Neutrophil (primary cell): ENCODE data around the gene CGGBP1.

Experiments
- H3K27ac ChIP-seq: fragments of 200-600 bp; sonication (generic); 2 replicates; pipeline ENCODE4 v1.5.1; 2016; ENCODE audit warnings: mild to moderate bottlenecking, moderate library complexity
- H3K27me3 ChIP-seq: fragments of 200-600 bp; sonication (generic); 2 replicates; pipeline ENCODE4 v1.6.0; 2016; ENCODE audit warnings: mild to moderate bottlenecking
- H3K36me3 ChIP-seq: fragments of 200-600 bp; sonication (generic); 2 replicates; pipeline ENCODE4 v1.5.1; 2017
- H3K4me1 ChIP-seq, 2 experiments: fragments of 200-600 bp in 1 of 2; sonication (generic) in 1 of 2; 1 replicate in 1 of 2; 2 replicates in 1 of 2; pipeline versions ENCODE4 v1.5.1 to v1.6.1; 2013 to 2016; ENCODE audit warnings: low read depth in 1 of 2, low read length in 1 of 2, mild to moderate bottlenecking in 1 of 2, moderate library complexity in 1 of 2; ENCODE audit not compliant: control insufficient read depth in 1 of 2, insufficient read depth in 1 of 2
- H3K4me3 ChIP-seq, 2 experiments: fragments of 200-600 bp in 1 of 2; sonication (generic) in 1 of 2; 1 replicate in 1 of 2; 2 replicates in 1 of 2; pipeline ENCODE4 v1.5.1; 2013 to 2016; ENCODE audit warnings: low read depth in 1 of 2, low read length in 1 of 2, mild to moderate bottlenecking in 1 of 2, moderate library complexity in 1 of 2
- H3K9me3 ChIP-seq: fragments of 200-600 bp; sonication (generic); 2 replicates; pipeline ENCODE4 v1.5.1; 2016
- TF ChIP-seq, protein P1 (sequence below): fragments of 200-600 bp; sonication (generic); IDR thresholded peaks from 2 replicates; pipeline ENCODE4 v1.5.1; 2016; ENCODE audit warnings: antibody characterized with exemption

The CGGBP1 gene

DNA sequence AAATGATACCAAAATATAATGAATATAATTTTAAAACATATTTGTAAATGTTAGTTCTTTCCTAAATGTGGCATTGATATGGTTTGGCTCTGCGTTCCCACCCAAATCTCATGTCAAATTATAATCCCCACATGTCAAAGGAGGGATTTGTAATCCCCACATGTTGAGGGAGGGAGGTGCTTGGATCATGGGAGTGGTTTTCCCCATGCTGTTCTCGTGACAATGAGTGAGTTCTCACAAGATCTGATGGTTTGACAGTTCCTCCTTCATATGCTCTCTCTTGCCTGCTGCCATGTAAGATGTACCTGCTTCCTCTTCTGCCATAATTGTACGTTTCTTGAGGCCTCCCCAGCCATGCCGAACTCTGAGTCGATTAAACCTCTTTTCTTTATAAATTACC, 12.0 kb downstream of the CGGBP1 start:
- TF ChIP-seq, protein P1, sequence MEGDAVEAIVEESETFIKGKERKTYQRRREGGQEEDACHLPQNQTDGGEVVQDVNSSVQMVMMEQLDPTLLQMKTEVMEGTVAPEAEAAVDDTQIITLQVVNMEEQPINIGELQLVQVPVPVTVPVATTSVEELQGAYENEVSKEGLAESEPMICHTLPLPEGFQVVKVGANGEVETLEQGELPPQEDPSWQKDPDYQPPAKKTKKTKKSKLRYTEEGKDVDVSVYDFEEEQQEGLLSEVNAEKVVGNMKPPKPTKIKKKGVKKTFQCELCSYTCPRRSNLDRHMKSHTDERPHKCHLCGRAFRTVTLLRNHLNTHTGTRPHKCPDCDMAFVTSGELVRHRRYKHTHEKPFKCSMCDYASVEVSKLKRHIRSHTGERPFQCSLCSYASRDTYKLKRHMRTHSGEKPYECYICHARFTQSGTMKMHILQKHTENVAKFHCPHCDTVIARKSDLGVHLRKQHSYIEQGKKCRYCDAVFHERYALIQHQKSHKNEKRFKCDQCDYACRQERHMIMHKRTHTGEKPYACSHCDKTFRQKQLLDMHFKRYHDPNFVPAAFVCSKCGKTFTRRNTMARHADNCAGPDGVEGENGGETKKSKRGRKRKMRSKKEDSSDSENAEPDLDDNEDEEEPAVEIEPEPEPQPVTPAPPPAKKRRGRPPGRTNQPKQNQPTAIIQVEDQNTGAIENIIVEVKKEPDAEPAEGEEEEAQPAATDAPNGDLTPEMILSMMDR, result no peak
- Histone ChIP-seq H3K9me3 (no peaks in the 10 kb centered on the region), H3K27ac (no peak overlapping the region), H3K4me3 (no peak overlapping the region), H3K27me3 (no peaks in the 10 kb centered on the region), H3K4me1 (peaks cover 2 to 10% of the 10 kb centered on the region in 2 experiments), H3K36me3 (no peaks in the 10 kb centered on the region)

DNA sequence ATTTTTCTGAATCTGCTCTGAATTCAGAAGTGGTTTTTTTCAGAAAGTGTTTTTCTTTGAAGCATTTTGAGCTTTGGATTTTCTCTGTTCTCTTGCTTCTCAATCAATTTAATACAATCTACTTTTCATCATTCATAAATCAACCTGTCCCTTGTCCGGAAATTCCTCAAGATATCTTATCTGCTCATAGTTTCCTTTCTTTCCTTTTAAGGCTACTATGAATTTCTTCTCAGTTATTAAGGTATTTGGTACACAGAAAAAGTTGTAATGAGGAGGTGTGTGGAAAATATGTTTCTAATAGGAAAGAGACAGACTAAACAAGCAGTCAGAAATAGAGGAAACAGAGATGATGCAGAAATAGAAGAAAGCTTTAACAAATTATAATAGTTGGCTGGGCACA, 14.4 kb downstream of the CGGBP1 start:
- Histone ChIP-seq H3K36me3 (no peaks in the 10 kb centered on the region), H3K27ac (no peak overlapping the region), H3K4me3 (no peak overlapping the region), H3K27me3 (no peaks in the 10 kb centered on the region), H3K9me3 (no peaks in the 10 kb centered on the region), H3K4me1 (peaks cover 0 to 5% of the 10 kb centered on the region in 2 experiments)
- TF ChIP-seq, protein P1, result no peak

DNA sequence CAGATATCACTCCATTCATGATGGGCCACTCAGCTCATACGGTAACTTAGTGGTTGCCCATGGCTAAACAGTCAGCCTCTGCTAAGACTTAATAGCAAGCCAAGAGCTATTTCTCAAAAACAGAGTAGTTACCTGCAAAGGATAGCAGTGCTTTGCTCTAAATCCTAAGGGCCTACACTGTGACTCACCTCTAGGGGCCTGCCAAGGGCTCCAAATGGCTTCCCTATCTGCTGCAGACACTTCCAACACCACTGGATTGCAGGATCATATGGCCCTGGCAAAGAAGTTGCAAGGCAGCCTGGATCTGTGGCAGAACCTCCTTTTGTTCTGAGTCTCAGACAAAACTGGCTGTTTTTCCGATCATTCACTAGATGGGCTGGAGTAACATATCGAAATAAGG, 17.8 kb downstream of the CGGBP1 start:
- H3K27ac ChIP-seq, result no peak overlapping the region
- no peak overlapping the region for H3K4me3 ChIP-seq
- no peaks in the 10 kb centered on the region for H3K9me3 ChIP-seq
- no peaks in the 10 kb centered on the region for H3K36me3 ChIP-seq
- H3K27me3 ChIP-seq, result no peaks in the 10 kb centered on the region
- TF ChIP-seq, protein P1, result no peak
- no peaks in the 10 kb centered on the region for H3K4me1 ChIP-seq

DNA sequence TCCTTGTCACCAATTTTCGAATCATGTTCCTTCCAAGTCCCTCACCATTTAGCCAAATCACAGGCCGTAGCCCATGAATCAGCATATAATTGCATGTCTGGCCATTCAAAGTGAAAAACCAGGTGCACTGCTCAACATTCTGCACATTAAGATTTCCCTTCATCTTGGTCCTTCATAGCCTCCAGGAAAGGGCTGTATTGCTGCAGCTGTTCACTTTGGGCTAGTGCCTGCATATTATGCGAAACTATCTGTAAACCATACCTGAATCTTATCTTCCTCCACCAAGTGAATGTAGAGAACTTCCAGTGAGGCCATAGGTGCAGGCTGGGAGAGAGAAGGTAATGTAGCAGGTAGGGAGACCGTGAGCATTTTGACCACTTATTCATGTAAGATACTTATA, 18.3 kb downstream of the CGGBP1 start:
- Histone ChIP-seq H3K27me3 (no peaks in the 10 kb centered on the region), H3K9me3 (no peaks in the 10 kb centered on the region), H3K4me3 (no peak overlapping the region), H3K4me1 (no peaks in the 10 kb centered on the region), H3K36me3 (no peaks in the 10 kb centered on the region), H3K27ac (no peak overlapping the region)
- TF ChIP-seq, protein P1, result no peak

DNA sequence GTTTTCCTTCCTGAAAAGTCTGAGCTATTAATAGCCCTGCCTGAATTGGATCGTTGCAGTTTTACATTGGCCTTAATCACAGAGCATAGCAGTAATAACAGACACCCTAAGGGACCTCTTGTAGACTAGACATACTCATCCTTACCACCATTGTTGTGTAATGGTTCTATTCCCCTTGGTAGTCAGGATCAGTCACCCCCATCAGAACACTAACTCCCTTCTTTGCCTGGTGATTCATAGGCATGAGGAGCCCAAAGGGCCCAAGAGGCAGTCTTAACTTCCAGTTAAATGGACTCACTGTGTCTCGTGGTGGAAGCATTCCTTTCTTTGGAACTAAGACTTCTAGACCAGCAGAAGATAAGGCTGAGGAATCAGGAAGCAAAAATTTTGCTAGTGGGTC, 20.2 kb downstream of the CGGBP1 start:
- TF ChIP-seq, protein P1, result no peak

DNA sequence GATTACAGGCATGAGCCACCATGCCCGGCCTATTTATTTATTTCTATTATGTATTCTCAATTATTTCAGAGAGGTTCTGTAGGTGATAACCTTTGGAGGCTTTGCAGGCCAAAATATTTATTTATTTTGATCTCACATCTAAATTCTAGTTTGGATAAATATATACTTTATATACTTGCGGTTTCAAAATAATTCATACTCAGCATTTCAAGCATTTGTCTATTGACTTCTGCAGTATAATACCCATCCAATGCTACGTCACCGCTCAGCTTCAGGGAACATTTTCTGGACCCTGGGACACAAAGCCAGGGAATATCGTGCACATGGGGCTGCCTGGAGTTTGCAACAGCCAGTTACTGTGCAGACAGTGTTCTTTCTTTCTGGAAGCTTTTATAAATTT, 22.6 kb downstream of the CGGBP1 start:
- H3K4me1 ChIP-seq, result peaks cover 22 to 31% of the 10 kb centered on the region in 2 experiments
- no peaks in the 10 kb centered on the region for H3K9me3 ChIP-seq
- TF ChIP-seq, protein P1, result no peak
- H3K4me3 ChIP-seq, result no peak overlapping the region
- H3K27me3 ChIP-seq, result no peaks in the 10 kb centered on the region
- H3K36me3 ChIP-seq, result no peaks in the 10 kb centered on the region
- H3K27ac ChIP-seq, result no peak overlapping the region

More for the DNA sequence above, 20.2 kb downstream of the CGGBP1 start:
- peaks cover 6 to 15% of the 10 kb centered on the region in 2 experiments for H3K4me1 ChIP-seq
- H3K27me3 ChIP-seq, result no peaks in the 10 kb centered on the region
- H3K27ac ChIP-seq, result no peak overlapping the region
- no peak overlapping the region for H3K4me3 ChIP-seq
- no peaks in the 10 kb centered on the region for H3K9me3 ChIP-seq
- H3K36me3 ChIP-seq, result no peaks in the 10 kb centered on the region
